ENCODE results near the gene PLCG1. TPM values are rescaled to one million over a fixed set of nuclear protein-coding genes. Genes with fewer than 3 reads are reported as not detected.

The PLCG1 gene
- total and polyA plus RNA-seq, 7 donors, result 16.0 to 43.1 (median 22.9) TPM

DNA sequence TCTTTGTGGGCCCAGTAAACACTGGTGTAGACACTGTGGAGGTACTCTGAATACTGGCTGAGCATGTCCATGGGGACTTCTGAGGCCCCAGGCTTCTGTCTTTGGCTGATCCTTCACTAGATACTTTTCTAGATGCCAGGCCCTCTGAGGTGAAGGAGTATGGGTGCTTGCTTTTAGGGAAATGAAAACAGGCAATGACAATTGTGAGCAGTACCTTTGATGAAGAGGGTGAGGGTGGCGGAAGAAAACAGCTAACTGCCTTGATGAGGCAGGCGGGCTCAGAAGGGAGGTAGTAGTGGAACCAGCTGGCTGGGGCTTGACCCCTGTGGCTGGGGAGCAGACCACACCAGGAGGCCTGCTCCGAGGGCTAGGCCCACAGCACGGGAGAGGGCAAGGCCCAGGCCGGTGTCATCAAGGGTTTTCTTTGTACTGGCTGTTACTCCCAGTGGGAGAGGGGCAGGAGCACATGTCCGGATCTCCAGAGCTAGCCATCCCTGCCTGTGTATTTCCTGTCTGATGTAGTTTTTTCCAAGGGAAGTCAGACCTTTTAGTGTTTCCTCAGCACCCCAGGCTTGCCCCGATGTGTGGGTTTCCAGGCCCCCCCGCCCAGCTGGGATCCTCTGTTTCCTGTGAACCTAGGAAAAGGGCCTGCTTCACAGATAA is 3.9 kb downstream of the PLCG1 start:
- Histone ChIP-seq H3K4me1 (peaks cover 68% of the 10 kb centered on the region), H3K36me3 (ENCODE audit: insufficient read depth in 1 of 2, low read depth in 1 of 2) (no peaks in the 10 kb centered on the region), H3K4me3 (no peak overlapping the region), H3K27ac (peak overlapping the region; percentile 69), H3K9me3 (no peaks in the 10 kb centered on the region), H3K27me3 (ENCODE audit: insufficient read depth in 3 of 3, low read length in 2 of 3) (no peaks in the 10 kb centered on the region)
- ATAC-seq, result no peak
- intact Hi-C loops (cut with DNase I), result no loop called here
- TF ChIP-seq, protein P1, sequence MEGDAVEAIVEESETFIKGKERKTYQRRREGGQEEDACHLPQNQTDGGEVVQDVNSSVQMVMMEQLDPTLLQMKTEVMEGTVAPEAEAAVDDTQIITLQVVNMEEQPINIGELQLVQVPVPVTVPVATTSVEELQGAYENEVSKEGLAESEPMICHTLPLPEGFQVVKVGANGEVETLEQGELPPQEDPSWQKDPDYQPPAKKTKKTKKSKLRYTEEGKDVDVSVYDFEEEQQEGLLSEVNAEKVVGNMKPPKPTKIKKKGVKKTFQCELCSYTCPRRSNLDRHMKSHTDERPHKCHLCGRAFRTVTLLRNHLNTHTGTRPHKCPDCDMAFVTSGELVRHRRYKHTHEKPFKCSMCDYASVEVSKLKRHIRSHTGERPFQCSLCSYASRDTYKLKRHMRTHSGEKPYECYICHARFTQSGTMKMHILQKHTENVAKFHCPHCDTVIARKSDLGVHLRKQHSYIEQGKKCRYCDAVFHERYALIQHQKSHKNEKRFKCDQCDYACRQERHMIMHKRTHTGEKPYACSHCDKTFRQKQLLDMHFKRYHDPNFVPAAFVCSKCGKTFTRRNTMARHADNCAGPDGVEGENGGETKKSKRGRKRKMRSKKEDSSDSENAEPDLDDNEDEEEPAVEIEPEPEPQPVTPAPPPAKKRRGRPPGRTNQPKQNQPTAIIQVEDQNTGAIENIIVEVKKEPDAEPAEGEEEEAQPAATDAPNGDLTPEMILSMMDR (IDR thresholded peaks at IDR 0.05), result no peak
- DNase-seq, result peak; percentile 39 to 66
- 40 to 51% (median 50%) methylated on average over 8 of the region's 8 CpGs for WGBS, 3 donors

DNA sequence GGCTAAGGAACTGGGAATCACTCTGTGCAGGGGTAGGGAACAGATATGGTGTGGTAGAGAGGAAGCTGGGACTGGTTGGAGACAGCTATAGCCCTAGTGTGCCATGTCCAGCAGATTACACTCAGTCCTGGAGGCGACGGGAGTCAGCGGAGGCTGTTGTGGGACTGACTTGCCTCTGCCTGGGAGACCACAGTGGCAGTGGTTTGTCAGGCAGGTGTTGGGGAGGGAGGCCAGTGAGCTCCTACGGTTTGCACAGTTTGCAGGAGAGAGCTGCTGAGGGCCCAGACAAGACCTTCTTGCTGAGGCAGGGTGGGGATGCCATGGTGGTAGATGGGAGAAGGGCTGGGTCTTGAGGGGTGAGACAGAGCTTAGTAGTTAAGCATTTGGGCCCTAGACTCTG is 4.9 kb downstream of the PLCG1 start:
- Histone ChIP-seq H3K9me3 (no peaks in the 10 kb centered on the region), H3K27ac (peak overlapping the region; percentile 69), H3K36me3 (ENCODE audit: insufficient read depth in 1 of 2, low read depth in 1 of 2) (no peaks in the 10 kb centered on the region), H3K27me3 (ENCODE audit: insufficient read depth in 3 of 3, low read length in 2 of 3) (no peaks in the 10 kb centered on the region), H3K4me3 (no peak overlapping the region), H3K4me1 (peaks cover 75% of the 10 kb centered on the region)
- DNase-seq, result no peak
- TF ChIP-seq, protein P1 (IDR thresholded peaks at IDR 0.05), result no peak
- ATAC-seq, result no peak
- 58 to 71% (median 61%) methylated on average over 4 of the region's 4 CpGs for WGBS, 3 donors
- intact Hi-C loops (cut with DNase I), result no loop called here

DNA sequence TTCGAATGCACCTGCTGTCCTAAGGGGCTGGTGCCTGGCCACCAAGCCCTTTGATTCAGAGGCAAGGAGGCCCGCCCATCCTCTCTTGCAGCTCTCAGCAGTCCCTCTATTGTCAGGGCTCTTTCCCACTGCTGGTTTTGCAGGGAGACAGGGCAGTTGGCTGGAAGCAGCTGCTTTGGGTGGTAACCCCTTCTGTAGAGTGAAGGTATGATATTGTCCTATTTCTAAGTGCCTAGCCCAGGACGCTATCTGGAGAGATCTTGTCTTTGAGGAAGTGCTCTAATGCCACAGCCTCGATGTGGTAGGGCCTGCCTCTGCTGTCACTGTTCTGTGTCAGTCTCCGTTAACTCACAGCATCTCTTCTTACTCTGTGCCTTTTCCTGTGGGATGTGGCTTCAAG is 5.6 kb downstream of the PLCG1 start:
- no peak for ATAC-seq
- H3K27me3 ChIP-seq (ENCODE audit: insufficient read depth in 3 of 3, low read length in 2 of 3), result no peaks in the 10 kb centered on the region
- TF ChIP-seq, protein P1 (IDR thresholded peaks at IDR 0.05), result no peak
- H3K27ac ChIP-seq, result no peak overlapping the region
- peaks cover 81% of the 10 kb centered on the region for H3K4me1 ChIP-seq
- intact Hi-C loops (cut with DNase I), result no loop called here
- 71 to 76% (median 75%) methylated on average over 5 of the region's 5 CpGs for WGBS, 3 donors
- H3K9me3 ChIP-seq, result no peaks in the 10 kb centered on the region
- H3K4me3 ChIP-seq, result no peak overlapping the region
- H3K36me3 ChIP-seq (ENCODE audit: insufficient read depth in 1 of 2, low read depth in 1 of 2), result no peaks in the 10 kb centered on the region
- DNase-seq, result no peak

DNA sequence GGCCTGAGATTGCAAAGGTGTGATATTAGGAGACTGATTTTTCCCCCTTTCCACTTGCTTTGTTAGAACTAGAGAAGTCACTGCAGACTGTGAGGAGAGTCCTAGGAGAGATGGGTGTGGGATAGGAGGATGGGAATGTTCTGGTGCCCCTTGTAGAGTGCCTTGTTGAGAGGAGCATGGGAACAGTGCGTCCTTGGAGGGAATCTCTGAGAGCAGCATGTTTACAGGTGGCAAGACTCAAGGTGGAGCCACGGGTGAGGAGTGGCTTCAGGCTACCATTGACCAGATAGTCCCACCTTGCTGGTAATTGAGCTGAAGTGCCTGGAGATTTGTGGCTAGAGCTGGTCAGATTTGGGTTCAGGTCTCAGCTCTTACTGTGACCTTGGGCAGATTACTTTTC is 6.0 kb downstream of the PLCG1 start:
- intact Hi-C loops (cut with DNase I), result no loop called here
- WGBS, 3 donors, result 71 to 80% (median 79%) methylated on average over 2 of the region's 2 CpGs
- H3K4me1 ChIP-seq, result peaks cover 81% of the 10 kb centered on the region
- H3K9me3 ChIP-seq, result no peaks in the 10 kb centered on the region
- DNase-seq, result no peak
- H3K27ac ChIP-seq, result no peak overlapping the region
- no peaks in the 10 kb centered on the region for H3K36me3 ChIP-seq (ENCODE audit: insufficient read depth in 1 of 2, low read depth in 1 of 2)
- H3K27me3 ChIP-seq (ENCODE audit: insufficient read depth in 3 of 3, low read length in 2 of 3), result no peaks in the 10 kb centered on the region
- no peak for ATAC-seq
- H3K4me3 ChIP-seq, result no peak overlapping the region
- TF ChIP-seq, protein P1 (IDR thresholded peaks at IDR 0.05), result no peak

DNA sequence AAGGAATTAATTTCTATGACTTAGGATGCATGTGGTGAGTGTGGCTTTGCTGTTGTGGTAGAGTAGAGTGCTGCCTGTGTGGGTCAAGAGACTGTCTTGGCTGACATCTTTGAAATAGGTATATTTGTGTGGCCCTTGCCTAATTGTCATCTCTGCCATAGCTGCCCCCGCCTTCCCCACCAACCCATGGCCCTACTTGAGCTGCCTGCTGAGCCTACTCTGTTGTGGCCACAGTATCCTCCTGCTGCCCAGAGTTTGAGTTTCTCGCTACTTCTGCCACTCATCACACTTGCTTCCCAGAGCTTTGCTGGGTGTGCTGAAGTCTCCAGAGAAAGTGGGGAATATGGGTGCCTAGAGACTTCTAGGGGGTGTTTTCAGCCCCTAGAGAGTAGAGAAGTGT is 8.0 kb downstream of the PLCG1 start:
- WGBS, 3 donors, result 95 to 98% (median 97%) methylated on average over 2 of the region's 2 CpGs
- no peak overlapping the region for H3K4me3 ChIP-seq
- no peaks in the 10 kb centered on the region for H3K36me3 ChIP-seq (ENCODE audit: insufficient read depth in 1 of 2, low read depth in 1 of 2)
- peaks cover 81% of the 10 kb centered on the region for H3K4me1 ChIP-seq
- no peak for ATAC-seq
- H3K9me3 ChIP-seq, result no peaks in the 10 kb centered on the region
- intact Hi-C loops (cut with DNase I), result no loop called here
- no peaks in the 10 kb centered on the region for H3K27me3 ChIP-seq (ENCODE audit: insufficient read depth in 3 of 3, low read length in 2 of 3)
- TF ChIP-seq, protein P1 (IDR thresholded peaks at IDR 0.05), result no peak
- no peak for DNase-seq
- H3K27ac ChIP-seq, result peak overlapping the region; percentile 16
